Measurements from ENCODE around the gene CD248. TPM values are rescaled to one million over a fixed set of nuclear protein-coding genes. Genes with fewer than 3 reads are reported as not detected.
A peak's percentile ranks its signal among the peaks of the same experiment; 100 is the strongest.
"Not testable (repeated sequence)": the region's sequence is repeated elsewhere in the genome, so short reads cannot be mapped to it uniquely, and the experiment has no call there.

The CD248 gene
- total and polyA plus RNA-seq, 2 experiments from 2014 or later = 2.4 to 3.8 TPM

- Mint-ChIP-seq H3K4me1 (peaks cover 24% of the 10 kb centered on the region), H3K9me3 (peaks cover 21% of the 10 kb centered on the region), H3K36me3 (ENCODE audit: low read depth) (peaks cover 20% of the 10 kb centered on the region), H3K27me3 (ENCODE audit: insufficient read depth, low read depth, poor library complexity) (peaks cover 25% of the 10 kb centered on the region)
- not testable (repeated sequence) for H3K4me3 ChIP-seq; H3F3A ChIP-seq (replicated peaks; ENCODE audit: low read depth); H3K27me3 ChIP-seq (ENCODE audit: insufficient read depth); H3K4me3 Mint-ChIP-seq; H3K36me3 ChIP-seq (ENCODE audit: insufficient read depth); ATAC-seq; H3K27ac Mint-ChIP-seq; H3K27ac ChIP-seq (ENCODE audit: low read depth); H3K79me2 ChIP-seq (replicated peaks; ENCODE audit: insufficient read depth); DNase-seq (ENCODE audit: low spot score); H2AFZ ChIP-seq; H4K20me1 ChIP-seq (replicated peaks; ENCODE audit: insufficient read depth); H3K9me2 ChIP-seq (ENCODE audit: insufficient read depth); H3K4me2 ChIP-seq
- peaks cover 20% of the 10 kb centered on the region for H3K4me1 ChIP-seq (ENCODE audit: insufficient read depth)
These were observed 3.9 kb upstream of the CD248 start for GRCh38 chr11:66320748-66321147.

GRCh38 chr11:66320289-66320688, 3.4 kb upstream of the CD248 start:
- H3F3A ChIP-seq (replicated peaks; ENCODE audit: low read depth); H3K79me2 ChIP-seq (replicated peaks; ENCODE audit: insufficient read depth); H3K9me2 ChIP-seq (ENCODE audit: insufficient read depth); H3K27ac ChIP-seq (ENCODE audit: low read depth); H3K4me2 ChIP-seq; H3K4me3 ChIP-seq; H2AFZ ChIP-seq; H3K36me3 ChIP-seq (ENCODE audit: insufficient read depth); H3K4me3 Mint-ChIP-seq; H4K20me1 ChIP-seq (replicated peaks; ENCODE audit: insufficient read depth); ATAC-seq; H3K27me3 ChIP-seq (ENCODE audit: insufficient read depth); DNase-seq (ENCODE audit: low spot score); H3K27ac Mint-ChIP-seq: not testable (repeated sequence)
- H3K4me1 ChIP-seq (ENCODE audit: insufficient read depth) = peaks cover 20% of the 10 kb centered on the region
- Mint-ChIP-seq H3K4me1 (peaks cover 26% of the 10 kb centered on the region), H3K9me3 (peaks cover 21% of the 10 kb centered on the region), H3K27me3 (ENCODE audit: insufficient read depth, low read depth, poor library complexity) (peaks cover 26% of the 10 kb centered on the region), H3K36me3 (ENCODE audit: low read depth) (peaks cover 22% of the 10 kb centered on the region)

- Histone ChIP-seq H3K4me1 (ENCODE audit: insufficient read depth) (peaks cover 23% of the 10 kb centered on the region), H3K27ac (ENCODE audit: low read depth) (0 out of 2 replicates have a peak overlapping the region, but pooled peaks have one; percentile 57), H3K4me2 (peak overlapping the region; percentile 77), H3K27me3 (ENCODE audit: insufficient read depth) (no peaks in the 10 kb centered on the region), H4K20me1 (replicated peaks; ENCODE audit: insufficient read depth) (no peaks in the 10 kb centered on the region), H3K9me2 (ENCODE audit: insufficient read depth) (no peaks in the 10 kb centered on the region), H3K4me3 (no peak overlapping the region), H3K79me2 (replicated peaks; ENCODE audit: insufficient read depth) (no peaks in the 10 kb centered on the region), H3F3A (replicated peaks; ENCODE audit: low read depth) (0 out of 2 replicates have a peak, but pooled peaks cover 9% of the 10 kb centered on the region), H3K36me3 (ENCODE audit: insufficient read depth) (no peaks in the 10 kb centered on the region), H2AFZ (peak overlapping the region; percentile 93)
- ATAC-seq (no peak), DNase-seq (ENCODE audit: low spot score) (no peak)
- peaks cover 21% of the 10 kb centered on the region for H3K9me3 Mint-ChIP-seq
- H3K4me3 Mint-ChIP-seq = no peak overlapping the region; the same call in 2 of the 3 replicates
- peaks cover 32% of the 10 kb centered on the region for H3K27me3 Mint-ChIP-seq (ENCODE audit: insufficient read depth, low read depth, poor library complexity)
- H3K27ac Mint-ChIP-seq = no peak overlapping the region
- H3K36me3 Mint-ChIP-seq (ENCODE audit: low read depth) = peaks cover 22% of the 10 kb centered on the region
- H3K4me1 Mint-ChIP-seq = peaks cover 30% of the 10 kb centered on the region
- TF ChIP-seq NANOG (IDR thresholded peaks at IDR 0.05; ENCODE audit: borderline replicate concordance) (no peak), REST (IDR thresholded peaks at IDR 0.05; ENCODE audit: unreplicated experiment) (no peak), ETS1 (IDR thresholded peaks at IDR 0.05) (no peak), EZH2phosphoT487 (IDR thresholded peaks at IDR 0.05; ENCODE audit: unreplicated experiment) (no peak), ZNF462 (CRISPR knock-in tag; IDR thresholded peaks at IDR 0.05) (no peak), ZNF114 (CRISPR knock-in tag; IDR thresholded peaks at IDR 0.05) (no peak)
These were observed 1.7 kb upstream of the CD248 start for GRCh38 chr11:66318600-66318970.
